ENCODE measurements around the gene PLXNA4. TPM values are rescaled to one million over a fixed set of nuclear protein-coding genes. Genes with fewer than 3 reads are reported as not detected.

The PLXNA4 gene
- total and polyA plus RNA-seq, 2 experiments from 2014 or later, result 0.32 TPM; not detected in 1

DNA sequence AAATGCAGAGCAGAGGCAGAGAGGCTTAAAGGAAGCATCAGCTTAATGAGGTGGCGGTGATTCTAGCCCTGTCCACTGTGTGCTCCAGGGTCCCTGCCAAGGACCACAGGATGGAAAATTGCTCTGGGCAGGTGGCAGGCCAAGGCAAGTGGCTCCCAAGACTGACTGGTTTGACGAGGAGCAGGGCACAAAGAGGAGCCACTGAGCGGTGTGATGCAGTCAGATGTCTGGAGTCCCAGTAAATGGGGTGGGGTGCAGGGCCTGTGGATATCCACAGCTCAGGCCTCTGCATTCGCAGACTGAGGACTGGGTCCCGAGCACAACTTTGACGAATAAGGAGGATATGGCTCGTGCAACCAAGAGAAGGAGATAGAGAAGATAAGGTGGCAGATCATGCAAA is 385.6 kb downstream of the PLXNA4 start:
- H3K79me2 ChIP-seq (ENCODE audit: insufficient read depth), result no peaks in the 10 kb centered on the region
- H3K9ac ChIP-seq, result no peak overlapping the region
- no peak overlapping the region for H3K4me2 ChIP-seq (ENCODE audit: unreplicated experiment)
- 58 to 60% methylated on average over 7 of the region's 7 CpGs for WGBS, 2 experiments (ENCODE audit: low coverage in 1 of 2, low lambda C conversion rate in 2 of 2, missing lambda C conversion rate in 2 of 2)
- H3K9me2 ChIP-seq (ENCODE audit: insufficient read depth), result no peaks in the 10 kb centered on the region
- TF ChIP-seq EZH2phosphoT487 (IDR thresholded peaks at IDR 0.05; ENCODE audit: insufficient read depth, low read depth), result no peak
- TF ChIP-seq EZH2 (IDR thresholded peaks at IDR 0.05; ENCODE audit: insufficient read depth, poor library complexity, severe bottlenecking), result no peak
- 0 out of 2 replicates have a peak, but pooled peaks cover 8% of the 10 kb centered on the region for H3K27me3 ChIP-seq (replicated peaks; ENCODE audit: insufficient read depth)
- no peak overlapping the region for H3K4me3 ChIP-seq
- DNase-seq, result no peak
- no peak overlapping the region for H3K27ac ChIP-seq
- no peaks in the 10 kb centered on the region for H3F3A ChIP-seq (ENCODE audit: insufficient read depth)
- no peaks in the 10 kb centered on the region for H3K4me1 ChIP-seq (ENCODE audit: insufficient read depth)
- no peaks in the 10 kb centered on the region for H3K36me3 ChIP-seq (ENCODE audit: low read depth)
- no peak overlapping the region for H2AFZ ChIP-seq
- in situ Hi-C loops (cut with MboI), result no loop called here
- no peaks in the 10 kb centered on the region for H4K20me1 ChIP-seq (ENCODE audit: insufficient read depth)
- H3K9me3 ChIP-seq (ENCODE audit: low read depth), result no peaks in the 10 kb centered on the region

DNA sequence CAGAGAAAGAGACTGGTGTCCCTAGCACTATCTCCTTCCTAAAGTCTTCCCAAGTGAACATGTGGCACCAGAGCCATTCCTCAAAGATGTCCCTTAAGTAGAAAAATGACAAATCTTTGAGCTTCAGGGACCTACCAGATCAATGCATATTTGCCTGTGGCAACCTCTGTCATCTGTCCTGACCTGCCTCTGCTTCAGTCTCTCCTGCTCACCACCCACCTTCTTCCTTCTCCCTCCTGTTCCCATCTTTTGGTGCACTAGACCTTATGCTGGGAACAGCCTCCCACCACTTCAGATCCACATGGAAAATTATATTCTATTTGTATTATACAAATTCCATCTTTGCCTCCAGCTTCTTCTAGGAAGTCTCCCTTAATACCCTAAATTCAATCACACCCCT is 386.4 kb downstream of the PLXNA4 start:
- DNase-seq, result no peak
- no peak for TF ChIP-seq EZH2phosphoT487 (IDR thresholded peaks at IDR 0.05; ENCODE audit: insufficient read depth, low read depth)
- no peak for TF ChIP-seq EZH2 (IDR thresholded peaks at IDR 0.05; ENCODE audit: insufficient read depth, poor library complexity, severe bottlenecking)
- Histone ChIP-seq H3K4me3 (no peak overlapping the region), H3K36me3 (ENCODE audit: low read depth) (no peaks in the 10 kb centered on the region), H3K27me3 (replicated peaks; ENCODE audit: insufficient read depth) (no peaks in the 10 kb centered on the region), H3K9me2 (ENCODE audit: insufficient read depth) (no peaks in the 10 kb centered on the region), H4K20me1 (ENCODE audit: insufficient read depth) (no peaks in the 10 kb centered on the region), H3K4me1 (ENCODE audit: insufficient read depth) (no peaks in the 10 kb centered on the region), H3K9ac (no peak overlapping the region), H3K9me3 (ENCODE audit: low read depth) (no peaks in the 10 kb centered on the region), H2AFZ (no peak overlapping the region), H3K4me2 (ENCODE audit: unreplicated experiment) (no peak overlapping the region), H3K27ac (no peak overlapping the region), H3K79me2 (ENCODE audit: insufficient read depth) (no peaks in the 10 kb centered on the region), H3F3A (ENCODE audit: insufficient read depth) (no peaks in the 10 kb centered on the region)
- in situ Hi-C loops (cut with MboI), result no loop called here

DNA sequence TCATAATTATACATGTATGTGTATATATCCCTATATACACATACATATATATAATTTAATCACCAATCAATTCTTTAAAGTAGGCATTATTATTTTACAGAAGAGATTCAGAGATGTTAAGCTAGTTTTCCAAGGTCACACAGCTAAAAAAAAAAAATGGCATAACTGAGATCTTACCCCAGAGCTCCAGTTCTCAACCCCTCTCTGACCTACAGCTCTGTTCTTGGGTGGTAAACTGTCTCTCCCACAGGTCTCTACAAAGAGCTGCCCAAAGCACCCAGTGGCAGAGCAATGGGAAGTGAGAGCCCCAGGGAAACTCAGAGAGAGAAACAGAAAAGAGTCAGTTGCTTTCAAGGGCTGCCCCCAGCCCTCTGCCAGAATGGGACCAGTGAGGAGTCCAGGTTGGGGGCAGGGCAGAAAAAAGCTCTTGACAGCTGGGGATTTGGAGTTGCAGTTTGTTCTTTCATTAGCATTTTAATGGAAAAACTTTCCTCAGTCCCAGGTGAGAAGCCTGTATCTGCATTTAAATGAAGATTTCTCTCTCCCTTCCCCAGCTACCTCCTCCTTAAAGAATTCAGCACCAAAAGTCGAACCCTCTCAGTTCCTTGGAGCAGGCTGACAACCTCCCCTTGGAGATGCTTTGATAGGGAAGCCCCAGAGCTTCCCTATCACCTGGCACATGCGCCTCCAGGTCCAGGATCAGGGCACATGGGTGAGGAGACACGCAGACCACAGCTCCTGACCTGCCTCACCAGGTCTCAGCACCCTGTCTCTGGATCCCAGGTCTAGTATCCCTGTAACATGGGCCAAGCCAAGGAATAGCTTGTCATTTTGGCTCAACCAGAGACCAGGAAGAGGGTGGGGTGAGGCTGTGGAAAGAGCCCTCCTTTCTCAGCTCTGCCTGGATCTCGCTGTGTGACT is 388.1 kb downstream of the PLXNA4 start:
- TF ChIP-seq EZH2phosphoT487 (IDR thresholded peaks at IDR 0.05; ENCODE audit: insufficient read depth, low read depth) (no peak), EZH2 (IDR thresholded peaks at IDR 0.05; ENCODE audit: insufficient read depth, poor library complexity, severe bottlenecking) (no peak)
- no peaks in the 10 kb centered on the region for H3K9me2 ChIP-seq (ENCODE audit: insufficient read depth)
- no peak overlapping the region for H3K9ac ChIP-seq
- in situ Hi-C loops (cut with MboI), result no loop called here
- no peaks in the 10 kb centered on the region for H3K27me3 ChIP-seq (replicated peaks; ENCODE audit: insufficient read depth)
- no peak overlapping the region for H3K27ac ChIP-seq
- no peaks in the 10 kb centered on the region for H3K9me3 ChIP-seq (ENCODE audit: low read depth)
- WGBS, 2 experiments (ENCODE audit: low coverage in 1 of 2, low lambda C conversion rate in 2 of 2, missing lambda C conversion rate in 2 of 2), result 37 to 41% methylated on average over 4 of the region's 4 CpGs
- H3K36me3 ChIP-seq (ENCODE audit: low read depth), result no peaks in the 10 kb centered on the region
- DNase-seq, result no peak
- H3K79me2 ChIP-seq (ENCODE audit: insufficient read depth), result no peaks in the 10 kb centered on the region
- no peaks in the 10 kb centered on the region for H3F3A ChIP-seq (ENCODE audit: insufficient read depth)
- no peak overlapping the region for H2AFZ ChIP-seq
- H4K20me1 ChIP-seq (ENCODE audit: insufficient read depth), result no peaks in the 10 kb centered on the region
- no peak overlapping the region for H3K4me2 ChIP-seq (ENCODE audit: unreplicated experiment)
- no peak overlapping the region for H3K4me3 ChIP-seq
- no peaks in the 10 kb centered on the region for H3K4me1 ChIP-seq (ENCODE audit: insufficient read depth)

DNA sequence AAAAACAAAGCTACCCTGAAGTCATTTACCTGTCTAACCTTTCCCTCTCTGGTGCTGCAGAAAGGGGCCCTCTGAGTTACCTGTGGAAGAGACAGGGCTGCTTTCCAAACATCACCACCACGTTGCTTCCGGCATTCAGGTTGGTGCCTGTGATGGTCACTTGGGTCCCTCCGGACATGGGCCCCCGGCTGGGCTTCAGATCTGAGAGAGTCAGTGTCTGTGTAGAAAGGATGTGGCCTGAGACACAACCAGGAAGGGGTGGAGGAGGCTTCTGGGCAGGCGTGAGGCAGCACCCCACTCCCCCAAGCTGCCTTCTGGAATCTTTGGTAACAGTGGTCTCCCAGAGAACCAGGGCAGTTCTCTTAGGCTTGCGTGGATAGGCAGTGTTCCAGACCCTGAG is 388.9 kb downstream of the PLXNA4 start:
- H3K4me2 ChIP-seq (ENCODE audit: unreplicated experiment), result no peak overlapping the region
- WGBS, 2 experiments (ENCODE audit: low coverage in 1 of 2, low lambda C conversion rate in 2 of 2, missing lambda C conversion rate in 2 of 2), result 71 to 78% methylated on average over 6 of the region's 6 CpGs
- no peaks in the 10 kb centered on the region for H3K36me3 ChIP-seq (ENCODE audit: low read depth)
- H3K9me2 ChIP-seq (ENCODE audit: insufficient read depth), result no peaks in the 10 kb centered on the region
- no peak overlapping the region for H3K9ac ChIP-seq
- in situ Hi-C loops (cut with MboI), result no loop called here
- H3K79me2 ChIP-seq (ENCODE audit: insufficient read depth), result no peaks in the 10 kb centered on the region
- H4K20me1 ChIP-seq (ENCODE audit: insufficient read depth), result no peaks in the 10 kb centered on the region
- TF ChIP-seq EZH2 (IDR thresholded peaks at IDR 0.05; ENCODE audit: insufficient read depth, poor library complexity, severe bottlenecking) (no peak), EZH2phosphoT487 (IDR thresholded peaks at IDR 0.05; ENCODE audit: insufficient read depth, low read depth) (no peak)
- no peaks in the 10 kb centered on the region for H3K4me1 ChIP-seq (ENCODE audit: insufficient read depth)
- no peaks in the 10 kb centered on the region for H3F3A ChIP-seq (ENCODE audit: insufficient read depth)
- H2AFZ ChIP-seq, result no peak overlapping the region
- no peak overlapping the region for H3K4me3 ChIP-seq
- no peaks in the 10 kb centered on the region for H3K27me3 ChIP-seq (replicated peaks; ENCODE audit: insufficient read depth)
- no peak overlapping the region for H3K27ac ChIP-seq
- DNase-seq, result no peak
- no peaks in the 10 kb centered on the region for H3K9me3 ChIP-seq (ENCODE audit: low read depth)

Measured in GM23248 (cell line).